ENCODE measurements around the gene ATP6V0C.

DNA sequence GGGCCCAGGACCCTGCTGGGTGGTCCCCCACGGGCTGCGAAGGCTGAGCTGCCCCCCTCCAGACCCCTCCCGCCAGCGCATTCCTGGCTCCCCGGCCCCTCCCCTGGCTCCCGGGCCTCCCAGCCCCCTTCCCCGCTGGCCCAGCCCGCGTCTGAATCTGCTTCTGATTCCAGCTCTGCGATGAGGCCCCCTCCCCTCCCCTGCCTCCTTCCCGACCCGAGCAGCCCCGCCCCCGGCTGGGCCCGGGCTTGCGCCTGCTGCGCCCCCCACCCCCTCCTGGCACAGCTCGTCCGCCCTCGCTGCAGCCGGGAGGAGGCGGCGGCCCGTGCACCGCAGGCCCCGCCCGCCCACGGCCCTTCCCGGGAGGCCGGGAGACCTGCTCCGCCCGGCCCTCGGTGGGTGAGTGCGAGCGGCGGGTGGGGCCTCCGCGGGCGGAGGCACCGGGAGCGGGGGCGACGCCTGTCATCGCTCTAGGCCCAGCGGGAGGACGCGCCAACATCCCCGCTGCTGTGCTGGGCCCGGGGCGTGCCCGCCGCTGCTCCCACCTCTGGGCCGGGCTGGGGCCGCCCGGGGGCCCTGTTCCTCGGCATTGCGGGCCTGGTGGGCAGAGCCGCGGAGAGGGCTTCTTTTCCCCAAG, 42.6 kb upstream of the ATP6V0C start, which contains the start of gene NTN3:
- TF ChIP-seq, protein P1, sequence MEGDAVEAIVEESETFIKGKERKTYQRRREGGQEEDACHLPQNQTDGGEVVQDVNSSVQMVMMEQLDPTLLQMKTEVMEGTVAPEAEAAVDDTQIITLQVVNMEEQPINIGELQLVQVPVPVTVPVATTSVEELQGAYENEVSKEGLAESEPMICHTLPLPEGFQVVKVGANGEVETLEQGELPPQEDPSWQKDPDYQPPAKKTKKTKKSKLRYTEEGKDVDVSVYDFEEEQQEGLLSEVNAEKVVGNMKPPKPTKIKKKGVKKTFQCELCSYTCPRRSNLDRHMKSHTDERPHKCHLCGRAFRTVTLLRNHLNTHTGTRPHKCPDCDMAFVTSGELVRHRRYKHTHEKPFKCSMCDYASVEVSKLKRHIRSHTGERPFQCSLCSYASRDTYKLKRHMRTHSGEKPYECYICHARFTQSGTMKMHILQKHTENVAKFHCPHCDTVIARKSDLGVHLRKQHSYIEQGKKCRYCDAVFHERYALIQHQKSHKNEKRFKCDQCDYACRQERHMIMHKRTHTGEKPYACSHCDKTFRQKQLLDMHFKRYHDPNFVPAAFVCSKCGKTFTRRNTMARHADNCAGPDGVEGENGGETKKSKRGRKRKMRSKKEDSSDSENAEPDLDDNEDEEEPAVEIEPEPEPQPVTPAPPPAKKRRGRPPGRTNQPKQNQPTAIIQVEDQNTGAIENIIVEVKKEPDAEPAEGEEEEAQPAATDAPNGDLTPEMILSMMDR (IDR thresholded peaks at IDR 0.05), result no peak
- TF ChIP-seq POLR2A (IDR thresholded peaks at IDR 0.05), result no peak
